Choroid plexus epithelial cell (primary cell): ENCODE data around the gene FERMT3.
"Not testable (repeated sequence)": the region's sequence is repeated elsewhere in the genome, so short reads cannot be mapped to it uniquely, and the experiment has no call there.

ENCODE experiments used
- DNase-seq: peaks from one replicate; pipeline ENCODE4 v3.0.0-alpha.2; 2010; ENCODE audit warnings: low read depth
- H3K4me3 ChIP-seq: 2 replicates; pipeline ENCODE4 v1.5.1; 2011; ENCODE audit warnings: low read depth, mild to moderate bottlenecking, control low read depth, low read length, moderate library complexity
- TF ChIP-seq, protein P1 (sequence below): conservative IDR thresholded peaks from 2 replicates; pipeline ENCODE4 v1.5.1; 2011; ENCODE audit warnings: low read depth, mild to moderate bottlenecking, control low read depth, inconsistent platforms, low read length, moderate library complexity

Gene FERMT3

DNA sequence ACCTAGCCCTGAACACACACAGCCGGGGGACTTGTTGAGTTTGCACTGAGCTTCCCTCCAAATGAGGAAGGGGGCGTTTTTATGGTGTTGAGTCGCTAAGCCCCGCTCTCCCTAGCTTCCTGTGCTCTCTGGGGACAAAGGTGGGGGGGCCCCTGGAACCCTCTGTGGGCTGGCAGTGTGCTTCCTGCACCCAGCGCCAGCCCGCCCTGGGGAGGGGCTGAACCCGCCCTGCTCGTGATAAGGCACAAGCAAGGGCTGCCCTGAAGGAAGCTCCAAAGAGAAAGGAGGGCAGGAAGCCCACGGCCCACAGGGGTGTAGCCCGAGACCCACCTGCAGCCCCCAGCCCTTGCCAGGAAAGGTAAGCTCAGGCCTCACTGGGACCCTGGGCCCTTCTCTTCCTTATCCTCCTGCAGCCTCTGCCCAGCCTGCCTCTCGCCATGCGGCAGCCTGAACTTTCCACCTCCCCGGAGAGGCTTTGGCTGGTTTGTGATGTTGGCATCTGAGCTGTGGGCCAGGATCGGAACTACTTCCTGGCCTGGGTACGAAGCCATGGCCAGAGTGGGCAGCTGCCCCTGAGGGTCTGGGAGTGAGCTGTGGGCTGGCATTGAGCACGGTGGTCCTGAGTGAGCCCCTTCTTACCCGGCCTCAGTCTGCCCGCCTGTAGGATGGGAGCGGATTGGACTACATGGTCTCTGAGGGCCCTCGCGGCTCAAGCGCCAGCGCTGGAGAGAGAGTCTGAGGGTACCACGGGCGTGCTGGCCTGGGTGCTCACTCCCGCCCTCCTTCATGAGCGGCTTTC, at the start of gene FERMT3:
TSS of gene FERMT3 (plus strand) at position 265 of the 799 bp plus-strand sequence. CDS start 644 bp downstream, outside the sequence.
- H3K4me3 ChIP-seq = peak within 1 kb of the TSS; percentile 1
- DNase-seq = no peak
- TF ChIP-seq, protein P1, sequence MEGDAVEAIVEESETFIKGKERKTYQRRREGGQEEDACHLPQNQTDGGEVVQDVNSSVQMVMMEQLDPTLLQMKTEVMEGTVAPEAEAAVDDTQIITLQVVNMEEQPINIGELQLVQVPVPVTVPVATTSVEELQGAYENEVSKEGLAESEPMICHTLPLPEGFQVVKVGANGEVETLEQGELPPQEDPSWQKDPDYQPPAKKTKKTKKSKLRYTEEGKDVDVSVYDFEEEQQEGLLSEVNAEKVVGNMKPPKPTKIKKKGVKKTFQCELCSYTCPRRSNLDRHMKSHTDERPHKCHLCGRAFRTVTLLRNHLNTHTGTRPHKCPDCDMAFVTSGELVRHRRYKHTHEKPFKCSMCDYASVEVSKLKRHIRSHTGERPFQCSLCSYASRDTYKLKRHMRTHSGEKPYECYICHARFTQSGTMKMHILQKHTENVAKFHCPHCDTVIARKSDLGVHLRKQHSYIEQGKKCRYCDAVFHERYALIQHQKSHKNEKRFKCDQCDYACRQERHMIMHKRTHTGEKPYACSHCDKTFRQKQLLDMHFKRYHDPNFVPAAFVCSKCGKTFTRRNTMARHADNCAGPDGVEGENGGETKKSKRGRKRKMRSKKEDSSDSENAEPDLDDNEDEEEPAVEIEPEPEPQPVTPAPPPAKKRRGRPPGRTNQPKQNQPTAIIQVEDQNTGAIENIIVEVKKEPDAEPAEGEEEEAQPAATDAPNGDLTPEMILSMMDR = no peak

- DNase-seq = no peak
- TF ChIP-seq, protein P1 = no peak
- H3K4me3 ChIP-seq = no peak overlapping the region
Measured at GRCh38 chr11:64157631-64158394, 48.7 kb upstream of the FERMT3 start.

DNA sequence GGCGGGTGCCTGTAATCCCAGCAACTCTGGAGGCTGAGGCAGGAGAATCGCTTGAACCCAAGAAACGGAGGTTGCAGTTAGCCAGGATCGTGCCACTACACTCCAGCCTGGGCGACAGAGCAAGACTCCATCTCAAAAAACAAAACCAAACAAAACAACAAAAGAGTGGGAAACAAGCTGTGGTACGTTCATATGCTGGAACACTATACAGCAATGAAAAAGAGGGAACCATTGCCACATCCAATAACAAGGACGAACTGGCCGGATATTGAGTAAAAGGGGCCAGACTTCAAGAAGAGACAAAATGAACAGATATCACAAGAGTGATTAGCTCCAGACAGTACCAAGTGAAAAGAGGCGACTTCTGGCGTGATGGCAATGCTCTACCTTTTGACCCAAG, 45.5 kb upstream of the FERMT3 start:
- TF ChIP-seq, protein P1 = no peak
- no peak overlapping the region for H3K4me3 ChIP-seq
- no peak for DNase-seq

DNA sequence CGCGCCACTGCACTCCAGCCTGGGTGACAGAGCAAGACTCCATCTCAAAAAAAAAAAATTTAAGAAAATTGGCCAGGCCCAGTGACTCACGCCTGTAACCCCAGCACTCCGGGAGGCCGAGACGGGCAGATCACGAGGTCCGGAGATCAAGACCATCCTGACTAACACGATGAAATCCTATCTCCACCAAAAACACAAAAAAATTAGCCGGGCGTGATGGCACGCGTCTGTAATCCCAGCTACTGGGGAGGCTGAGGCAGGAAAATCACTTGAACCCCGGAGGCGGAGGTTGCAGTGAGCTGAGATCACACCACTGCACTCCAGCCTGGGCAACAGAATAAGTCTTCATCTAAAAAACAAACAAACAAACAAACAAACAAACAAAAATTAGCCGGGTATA, 43.8 kb upstream of the FERMT3 start:
- not testable (repeated sequence) for DNase-seq, H3K4me3 ChIP-seq

- no peak overlapping the region for H3K4me3 ChIP-seq
- DNase-seq = no peak
- TF ChIP-seq, protein P1 = no peak
Measured at GRCh38 chr11:64163951-64164350, 42.6 kb upstream of the FERMT3 start.

DNA sequence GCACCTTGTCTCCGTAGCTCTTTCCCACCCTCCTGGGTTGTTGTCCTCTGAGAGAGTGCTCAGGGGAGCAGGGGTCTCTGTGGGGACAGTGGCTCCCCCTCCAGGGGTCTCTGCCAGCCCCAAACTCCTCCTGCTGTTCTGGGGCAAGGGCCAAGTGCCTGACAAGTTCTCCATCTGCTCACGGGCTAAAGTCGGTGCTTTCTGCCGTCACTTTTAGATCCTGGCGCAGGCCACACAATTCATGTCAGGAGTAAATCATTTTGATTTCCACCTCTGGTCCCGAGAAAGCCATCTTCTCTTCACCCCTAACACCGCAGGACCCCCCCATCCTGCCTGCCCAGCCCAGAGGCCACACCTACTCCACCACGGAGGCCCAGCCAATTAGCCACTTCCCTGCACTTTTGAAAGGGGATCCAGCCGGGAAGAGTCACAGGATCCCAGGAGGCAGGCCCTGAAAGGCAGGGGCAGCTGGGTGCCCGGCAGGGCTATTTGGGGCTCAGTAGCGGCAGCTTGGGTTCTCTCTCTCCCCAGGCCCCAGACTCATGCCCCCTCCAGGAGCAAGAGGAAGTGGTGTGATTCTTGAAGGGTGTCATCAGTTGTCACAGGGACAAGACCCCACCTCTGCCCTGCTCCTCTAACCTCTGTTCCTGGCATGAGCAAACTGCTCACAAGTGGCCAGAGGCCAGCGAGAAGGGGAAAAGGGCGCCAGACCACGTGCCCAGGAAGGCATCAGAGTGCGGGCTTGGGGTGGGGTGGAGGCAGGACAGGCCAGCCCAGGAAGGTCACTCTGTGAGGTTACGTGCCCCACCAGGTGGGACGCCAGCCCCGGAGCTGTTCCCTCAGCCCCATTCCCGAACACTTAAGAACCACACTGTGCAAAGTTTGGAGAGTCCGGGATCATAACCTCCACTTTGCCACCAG, 41.9 kb upstream of the FERMT3 start:
- TF ChIP-seq, protein P1 = no peak
- no peak for DNase-seq
- H3K4me3 ChIP-seq = peak overlapping the region; percentile 72

DNA sequence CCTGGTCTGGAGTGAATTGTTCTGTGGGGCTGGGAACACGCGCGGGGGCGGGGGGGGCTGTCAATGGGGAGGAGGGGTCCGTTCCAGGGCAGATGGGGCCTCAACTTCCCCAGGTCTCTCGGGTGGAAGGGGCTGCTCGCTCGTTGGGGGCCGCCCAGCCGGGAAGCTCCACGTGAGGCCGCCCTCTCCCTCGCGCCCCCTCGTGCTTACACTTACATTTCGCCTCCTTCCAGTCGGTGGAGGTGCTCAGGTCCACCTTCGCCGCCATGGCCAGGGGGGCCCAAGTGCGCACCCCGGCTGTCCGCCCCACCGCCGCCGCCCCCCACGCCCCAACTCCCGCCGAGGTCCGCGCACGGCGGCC, 41.1 kb upstream of the FERMT3 start:
- TF ChIP-seq, protein P1 = no peak
- DNase-seq = no peak

More for the DNA sequence above, 41.1 kb upstream of the FERMT3 start:
- H3K4me3 ChIP-seq = peak overlapping the region; percentile 72
